ENCODE measurements around the gene HMMR. TPM values are rescaled to one million over a fixed set of nuclear protein-coding genes. Genes with fewer than 3 reads are reported as not detected.
A peak's percentile ranks its signal among the peaks of the same experiment; 100 is the strongest.

The HMMR gene
- polyA plus RNA-seq, 1 donor, result 10.0 TPM

GRCh38 chr5:163505368-163506094 lies 45.1 kb downstream of the HMMR start, which contains the start of gene MAT2B:
Gene MAT2B, plus strand, starts transcription at chr5:163505619. Its CDS starts 68 bp downstream, at chr5:163505687.
- Histone ChIP-seq H3K36me3 (ENCODE audit: control insufficient read depth, insufficient read depth, low read length) (no peaks in the 10 kb centered on the region), H3K27me3 (ENCODE audit: control insufficient read depth, insufficient read depth, low read length) (no peaks in the 10 kb centered on the region), H3K27ac (ENCODE audit: low read length) (peak within 1 kb of the TSS; percentile 91), H3K4me3 (ENCODE audit: low read length) (peak within 1 kb of the TSS; percentile 65), H3K4me1 (ENCODE audit: control insufficient read depth, insufficient read depth, low read length) (peaks cover 13% of the 10 kb centered on the region), H3K9me3 (ENCODE audit: control insufficient read depth, low read depth, low read length) (no peaks in the 10 kb centered on the region)
- WGBS (ENCODE audit: insufficient coverage, low lambda C conversion rate), result 0% methylated on average over 4 of the region's 64 CpGs
- DNase-seq, result peak; percentile 96 to 98

GRCh38 chr5:163506095-163506457 lies 45.6 kb downstream of the HMMR start:
- Histone ChIP-seq H3K27me3 (ENCODE audit: control insufficient read depth, insufficient read depth, low read length) (no peaks in the 10 kb centered on the region), H3K4me1 (ENCODE audit: control insufficient read depth, insufficient read depth, low read length) (peaks cover 13% of the 10 kb centered on the region), H3K4me3 (ENCODE audit: low read length) (peak overlapping the region; percentile 65), H3K27ac (ENCODE audit: low read length) (peak overlapping the region; percentile 91), H3K9me3 (ENCODE audit: control insufficient read depth, low read depth, low read length) (no peaks in the 10 kb centered on the region), H3K36me3 (ENCODE audit: control insufficient read depth, insufficient read depth, low read length) (no peaks in the 10 kb centered on the region)
- no peak for DNase-seq
- 0% methylated on average over 1 of the region's 9 CpGs for WGBS (ENCODE audit: insufficient coverage, low lambda C conversion rate)

GRCh38 chr5:163506726-163507125 lies 46.3 kb downstream of the HMMR start:
- Histone ChIP-seq H3K4me3 (ENCODE audit: low read length) (peak overlapping the region; percentile 65), H3K27me3 (ENCODE audit: control insufficient read depth, insufficient read depth, low read length) (no peaks in the 10 kb centered on the region), H3K9me3 (ENCODE audit: control insufficient read depth, low read depth, low read length) (no peaks in the 10 kb centered on the region), H3K36me3 (ENCODE audit: control insufficient read depth, insufficient read depth, low read length) (no peaks in the 10 kb centered on the region), H3K4me1 (ENCODE audit: control insufficient read depth, insufficient read depth, low read length) (peaks cover 13% of the 10 kb centered on the region), H3K27ac (ENCODE audit: low read length) (peak overlapping the region; percentile 91)
- no CpG with 5 or more reads among the region's 8 CpGs for WGBS (ENCODE audit: insufficient coverage, low lambda C conversion rate)
- DNase-seq, result peak in 1 of 2 donors; percentile 41

- H3K36me3 ChIP-seq (ENCODE audit: control insufficient read depth, insufficient read depth, low read length), result peaks cover 17% of the 10 kb centered on the region
- H3K27ac ChIP-seq (ENCODE audit: low read length), result peak overlapping the region; percentile 91
- H3K9me3 ChIP-seq (ENCODE audit: control insufficient read depth, low read depth, low read length), result no peaks in the 10 kb centered on the region
- no peaks in the 10 kb centered on the region for H3K27me3 ChIP-seq (ENCODE audit: control insufficient read depth, insufficient read depth, low read length)
- peaks cover 10% of the 10 kb centered on the region for H3K4me1 ChIP-seq (ENCODE audit: control insufficient read depth, insufficient read depth, low read length)
- peak in 1 of 2 donors; percentile 7 for DNase-seq
- no peak overlapping the region for H3K4me3 ChIP-seq (ENCODE audit: low read length)
- WGBS (ENCODE audit: insufficient coverage, low lambda C conversion rate), result 47% methylated on average over 2 of the region's 5 CpGs
Measured at GRCh38 chr5:163508753-163509152, 48.3 kb downstream of the HMMR start.

DNA sequence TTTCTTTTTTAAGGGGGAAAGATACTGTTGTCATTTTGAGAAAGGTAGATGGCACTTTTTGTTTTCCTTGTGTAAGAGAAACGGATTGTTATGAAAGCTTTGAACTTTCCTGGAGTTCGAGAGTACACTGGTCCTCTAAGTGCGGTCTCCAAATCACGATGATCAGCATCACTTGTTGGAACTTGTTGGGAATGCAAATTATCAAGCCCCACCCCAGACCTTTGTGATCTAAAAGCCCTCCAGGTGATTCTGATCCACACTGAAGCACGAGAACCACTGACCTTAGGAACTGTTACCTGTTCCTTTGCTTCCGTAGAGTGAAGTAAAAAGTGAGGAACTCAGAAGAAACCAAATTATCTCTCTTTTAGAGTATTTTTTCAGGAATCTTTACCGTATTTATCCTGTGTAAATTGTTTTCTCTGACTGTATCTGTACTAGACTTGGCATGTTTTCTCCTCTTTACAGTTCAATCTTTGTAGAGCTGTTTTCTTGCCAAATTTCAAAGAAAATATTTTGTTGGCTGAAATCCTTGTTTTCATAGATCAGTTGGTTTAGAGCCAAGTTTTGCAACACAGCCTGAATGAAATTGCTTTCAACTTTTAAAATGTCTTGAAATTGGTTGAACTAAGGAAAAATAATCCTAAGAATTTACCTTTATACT lies 49.0 kb downstream of the HMMR start:
- peak; percentile 93 to 95 for DNase-seq
- peaks cover 20% of the 10 kb centered on the region for H3K36me3 ChIP-seq (ENCODE audit: control insufficient read depth, insufficient read depth, low read length)
- no peak overlapping the region for H3K4me3 ChIP-seq (ENCODE audit: low read length)
- 0% methylated on average over 1 of the region's 7 CpGs for WGBS (ENCODE audit: insufficient coverage, low lambda C conversion rate)
- no peaks in the 10 kb centered on the region for H3K9me3 ChIP-seq (ENCODE audit: control insufficient read depth, low read depth, low read length)
- no peaks in the 10 kb centered on the region for H3K27me3 ChIP-seq (ENCODE audit: control insufficient read depth, insufficient read depth, low read length)
- H3K27ac ChIP-seq (ENCODE audit: low read length), result peak overlapping the region; percentile 91
- peaks cover 10% of the 10 kb centered on the region for H3K4me1 ChIP-seq (ENCODE audit: control insufficient read depth, insufficient read depth, low read length)

DNA sequence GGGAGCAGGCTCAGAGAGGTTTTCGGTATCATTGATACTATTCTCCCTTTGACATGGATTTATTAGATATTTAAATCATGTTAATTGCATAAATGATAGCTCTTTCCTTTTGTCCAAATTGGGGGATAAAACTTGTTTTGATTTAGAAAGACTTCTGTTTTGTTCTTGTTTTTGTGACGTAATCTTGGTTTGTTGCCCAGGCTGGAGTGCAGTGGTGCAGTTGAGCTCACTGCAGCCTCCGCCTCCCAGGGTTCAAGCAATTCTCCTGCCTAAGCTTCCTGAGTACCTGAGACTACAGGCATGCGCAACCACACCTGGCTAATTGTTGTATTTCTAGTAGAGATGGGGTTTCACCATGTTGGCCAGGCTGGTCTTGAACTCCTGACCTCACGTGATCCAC lies 52.1 kb downstream of the HMMR start:
- Histone ChIP-seq H3K4me3 (ENCODE audit: low read length) (no peak overlapping the region), H3K4me1 (ENCODE audit: control insufficient read depth, insufficient read depth, low read length) (peaks cover 10% of the 10 kb centered on the region), H3K27me3 (ENCODE audit: control insufficient read depth, insufficient read depth, low read length) (no peaks in the 10 kb centered on the region), H3K36me3 (ENCODE audit: control insufficient read depth, insufficient read depth, low read length) (peaks cover 44% of the 10 kb centered on the region), H3K9me3 (ENCODE audit: control insufficient read depth, low read depth, low read length) (no peaks in the 10 kb centered on the region), H3K27ac (ENCODE audit: low read length) (no peak overlapping the region)
- no peak for DNase-seq
- no CpG with 5 or more reads among the region's 5 CpGs for WGBS (ENCODE audit: insufficient coverage, low lambda C conversion rate)

DNA sequence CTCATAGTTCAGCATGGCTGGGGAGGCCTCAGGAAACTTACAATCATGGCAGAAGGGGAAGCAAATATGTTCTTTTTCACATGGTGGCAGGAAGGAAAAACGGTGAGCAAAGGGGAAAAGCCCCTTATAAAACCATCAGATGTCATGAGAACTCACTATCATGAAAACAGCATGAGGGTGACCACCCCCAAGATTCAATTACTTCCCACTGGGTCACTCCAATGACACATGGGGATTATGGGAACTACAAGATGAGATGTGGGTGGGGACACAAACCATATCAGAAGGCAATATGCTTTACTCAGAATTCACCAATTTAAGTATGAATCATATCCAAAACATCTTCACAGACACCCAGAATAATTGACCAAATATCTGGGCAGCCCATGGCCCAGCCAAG lies 64.7 kb downstream of the HMMR start:
- H3K27me3 ChIP-seq (ENCODE audit: control insufficient read depth, insufficient read depth, low read length), result no peaks in the 10 kb centered on the region
- no peaks in the 10 kb centered on the region for H3K4me1 ChIP-seq (ENCODE audit: control insufficient read depth, insufficient read depth, low read length)
- WGBS (ENCODE audit: insufficient coverage, low lambda C conversion rate), result no CpG with 5 or more reads among the region's 1 CpG
- DNase-seq, result no peak
- H3K4me3 ChIP-seq (ENCODE audit: low read length), result no peak overlapping the region
- no peaks in the 10 kb centered on the region for H3K9me3 ChIP-seq (ENCODE audit: control insufficient read depth, low read depth, low read length)
- peaks cover 8% of the 10 kb centered on the region for H3K36me3 ChIP-seq (ENCODE audit: control insufficient read depth, insufficient read depth, low read length)
- no peak overlapping the region for H3K27ac ChIP-seq (ENCODE audit: low read length)

GRCh38 chr5:163529698-163530097 lies 69.3 kb downstream of the HMMR start:
- no peak overlapping the region for H3K4me3 ChIP-seq (ENCODE audit: low read length)
- H3K4me1 ChIP-seq (ENCODE audit: control insufficient read depth, insufficient read depth, low read length), result peaks cover 5% of the 10 kb centered on the region
- no peak for DNase-seq
- no peaks in the 10 kb centered on the region for H3K36me3 ChIP-seq (ENCODE audit: control insufficient read depth, insufficient read depth, low read length)
- no peaks in the 10 kb centered on the region for H3K27me3 ChIP-seq (ENCODE audit: control insufficient read depth, insufficient read depth, low read length)
- WGBS (ENCODE audit: insufficient coverage, low lambda C conversion rate), result no CpG with 5 or more reads among the region's 5 CpGs
- no peaks in the 10 kb centered on the region for H3K9me3 ChIP-seq (ENCODE audit: control insufficient read depth, low read depth, low read length)
- no peak overlapping the region for H3K27ac ChIP-seq (ENCODE audit: low read length)

- H3K27ac ChIP-seq (ENCODE audit: low read length), result no peak overlapping the region
- H3K4me1 ChIP-seq (ENCODE audit: control insufficient read depth, insufficient read depth, low read length), result peaks cover 14% of the 10 kb centered on the region
- no peak overlapping the region for H3K4me3 ChIP-seq (ENCODE audit: low read length)
- no CpG with 5 or more reads among the region's 3 CpGs for WGBS (ENCODE audit: insufficient coverage, low lambda C conversion rate)
- H3K36me3 ChIP-seq (ENCODE audit: control insufficient read depth, insufficient read depth, low read length), result no peaks in the 10 kb centered on the region
- no peak for DNase-seq
- H3K9me3 ChIP-seq (ENCODE audit: control insufficient read depth, low read depth, low read length), result no peaks in the 10 kb centered on the region
- no peaks in the 10 kb centered on the region for H3K27me3 ChIP-seq (ENCODE audit: control insufficient read depth, insufficient read depth, low read length)
Measured at GRCh38 chr5:163531272-163531671, 70.8 kb downstream of the HMMR start.

DNA sequence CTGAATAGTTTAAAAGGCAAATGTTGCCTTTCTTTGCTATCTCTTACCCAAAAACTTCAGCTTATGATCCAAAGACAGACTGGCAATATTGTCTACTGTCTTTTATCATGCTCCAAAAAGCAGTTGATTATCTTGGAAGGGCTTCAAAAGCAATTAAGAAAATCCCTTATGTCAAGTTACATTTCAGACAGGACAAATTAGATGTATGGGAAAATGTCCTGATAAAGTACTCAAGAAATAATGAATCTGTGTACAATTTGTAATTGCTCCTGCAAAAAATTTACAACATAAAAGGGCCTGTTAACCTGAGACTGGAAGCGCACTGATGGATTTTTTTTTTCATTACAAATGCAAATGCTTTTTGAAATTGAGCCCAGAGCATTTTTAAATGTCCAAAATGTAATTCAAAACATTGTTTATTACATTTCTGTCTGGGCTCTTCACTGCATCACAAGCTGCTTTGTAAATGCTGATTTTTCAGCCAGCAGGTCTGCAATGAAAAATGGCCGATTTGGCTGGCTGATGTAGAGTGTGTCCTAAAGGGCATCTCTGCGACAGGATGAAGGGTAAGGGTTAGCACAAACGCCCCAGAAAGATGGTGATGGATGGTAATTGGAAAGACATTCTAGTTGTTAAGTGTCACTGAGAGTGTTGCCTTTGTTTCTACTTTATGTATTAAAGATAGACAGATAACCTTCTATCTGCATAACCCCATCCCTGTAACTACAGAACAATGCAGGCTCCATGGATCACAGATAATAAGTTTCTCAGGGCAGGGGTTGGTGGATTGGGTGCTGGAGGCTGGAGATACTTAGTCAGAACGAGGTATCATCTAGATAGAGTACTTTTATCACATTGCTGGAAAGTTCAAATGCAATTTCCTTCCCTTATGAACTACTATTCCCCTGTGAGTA lies 72.0 kb downstream of the HMMR start:
- 57% methylated on average over 3 of the region's 5 CpGs for WGBS (ENCODE audit: insufficient coverage, low lambda C conversion rate)
- no peaks in the 10 kb centered on the region for H3K9me3 ChIP-seq (ENCODE audit: control insufficient read depth, low read depth, low read length)
- DNase-seq, result no peak

More for the DNA sequence above, 72.0 kb downstream of the HMMR start:
- no peaks in the 10 kb centered on the region for H3K27me3 ChIP-seq (ENCODE audit: control insufficient read depth, insufficient read depth, low read length)
- H3K4me1 ChIP-seq (ENCODE audit: control insufficient read depth, insufficient read depth, low read length), result peaks cover 14% of the 10 kb centered on the region
- H3K36me3 ChIP-seq (ENCODE audit: control insufficient read depth, insufficient read depth, low read length), result no peaks in the 10 kb centered on the region
- H3K27ac ChIP-seq (ENCODE audit: low read length), result no peak overlapping the region
- H3K4me3 ChIP-seq (ENCODE audit: low read length), result no peak overlapping the region
